SK-N-MC (cell line): ENCODE results near the gene INSIG2.

ENCODE experiments used
- EZH2 ChIP-seq: fragments of 200-600 bp; sonication (generic); IDR thresholded peaks from one replicate; pipeline ENCODE4 v1.6.1; 2017; ENCODE audit warnings: antibody characterized with exemption
- POLR2AphosphoS5 ChIP-seq: IDR thresholded peaks from 2 replicates; pipeline ENCODE4 v1.6.1; 2012; ENCODE audit warnings: mild to moderate bottlenecking, low read depth, low read length, borderline replicate concordance

GRCh38 chr2:118062048-118062447 lies 26.2 kb upstream of the INSIG2 start:
- no peak for TF ChIP-seq EZH2
- TF ChIP-seq POLR2AphosphoS5: no peak
